PC-3 (cell line): ENCODE results near the gene ARHGEF37. TPM values are rescaled to one million over a fixed set of nuclear protein-coding genes. Genes with fewer than 3 reads are reported as not detected.

Source experiments
- ATAC-seq: fragments of 200-7000 bp; cut with Tn5 transposase; 2 replicates; pipeline ENCODE4 v1.9.1; 2020; ENCODE audit warnings: mild to moderate bottlenecking, moderate library complexity
- BruUV-seq: library from RNA; stranded (reverse); fragments of 400-500 nt; replicated peaks from 2 replicates; lab custom pipeline; 2021; lab: Mats Ljungman, UMichigan
- CTCF ChIA-PET: fragments of 300-600 bp; sonication (Branson Sonifier 250); formaldehyde crosslinking; loops from one replicate; lab custom pipeline; 2022; ENCODE audit warnings: antibody characterized with exemption; lab: Charles Lee
- POLR2A ChIA-PET: fragments of 300-600 bp; sonication (Branson Sonifier 250); formaldehyde crosslinking; loops from one replicate; lab custom pipeline; 2022; ENCODE audit warnings: antibody characterized with exemption; ENCODE audit not compliant: unreplicated experiment; lab: Charles Lee
- DNase-seq: peaks from one replicate; pipeline ENCODE4 v3.0.0-alpha.2; 2015
- H2AFZ ChIP-seq: fragments of 300-600 bp; sonication (generic); 2 replicates; pipeline ENCODE4 v1.6.0; 2016; ENCODE audit warnings: antibody characterized with exemption, low read length
- H3F3A ChIP-seq: fragments of 300-600 bp; sonication (generic); one replicate; pipeline ENCODE4 v1.6.0; 2017; ENCODE audit warnings: antibody characterized with exemption, low read length, control low read depth, mild to moderate bottlenecking; ENCODE audit not compliant: unreplicated experiment
- H3K27ac ChIP-seq: fragments of 300-600 bp; sonication (generic); 2 replicates; pipeline ENCODE4 v1.5.1; 2016; ENCODE audit warnings: mild to moderate bottlenecking, low read length
- H3K27me3 ChIP-seq: fragments of 300-600 bp; sonication (generic); 2 replicates; pipeline ENCODE4 v1.6.1; 2016; ENCODE audit warnings: low read length, mixed read lengths
- H3K36me3 ChIP-seq: fragments of 300-600 bp; sonication (generic); 2 replicates; pipeline ENCODE4 v1.6.1; 2016; ENCODE audit warnings: low read depth, mixed run types, low read length, mixed read lengths
- H3K4me1 ChIP-seq: fragments of 300-600 bp; sonication (generic); 2 replicates; pipeline ENCODE4 v1.5.1; 2016; ENCODE audit warnings: low read length; ENCODE audit not compliant: insufficient read depth
- H3K4me2 ChIP-seq: fragments of 300-600 bp; sonication (generic); 2 replicates; pipeline ENCODE4 v1.6.0; 2016; ENCODE audit warnings: low read length
- H3K4me3 ChIP-seq: fragments of 300-600 bp; sonication (generic); 2 replicates; pipeline ENCODE4 v1.5.1; 2016; ENCODE audit warnings: mild to moderate bottlenecking, low read length, mixed read lengths
- H3K79me2 ChIP-seq: fragments of 300-600 bp; sonication (generic); 2 replicates; pipeline ENCODE4 v1.6.1; 2017; ENCODE audit warnings: low read length, mixed read lengths
- H3K9ac ChIP-seq: fragments of 300-600 bp; sonication (generic); 2 replicates; pipeline ENCODE4 v1.6.0; 2016; ENCODE audit warnings: mild to moderate bottlenecking, low read length
- H3K9me2 ChIP-seq: fragments of 300-600 bp; sonication (generic); replicated peaks from 2 replicates; pipeline ENCODE4 v1.6.1; 2016; ENCODE audit warnings: mixed run types, low read length, mixed read lengths
- H3K9me3 ChIP-seq: fragments of 300-600 bp; sonication (generic); 2 replicates; pipeline ENCODE4 v1.6.1; 2016; ENCODE audit warnings: low read length, mixed read lengths
- H4K20me1 ChIP-seq: fragments of 300-600 bp; sonication (generic); 2 replicates; pipeline ENCODE4 v1.6.1; 2016; ENCODE audit warnings: low read length, mixed read lengths
- EZH2 ChIP-seq: fragments of 300-600 bp; sonication (generic); IDR thresholded peaks from one replicate; pipeline ENCODE4 v1.6.1; 2017; ENCODE audit warnings: antibody characterized with exemption, mild to moderate bottlenecking, low read length; ENCODE audit not compliant: unreplicated experiment
- EZH2phosphoT487 ChIP-seq: fragments of 300-600 bp; sonication (generic); IDR thresholded peaks from 2 replicates; pipeline ENCODE4 v1.6.1; 2018; ENCODE audit warnings: mild to moderate bottlenecking, antibody characterized with exemption, low read length, borderline replicate concordance
- intact Hi-C: fragments of 100-400 bp; cut with micrococcal nuclease; formaldehyde crosslinking; loops from 2 replicates; pipeline ENCODE4 v1.9.0; 2023
- total RNA-seq: library from RNA; depleted of rRNA; stranded (reverse); fragments of >200 nt; gene quantifications from 2 replicates; pipeline ENCODE4 v1.2.3, GENCODE V29; 2014
- TF ChIP-seq, protein P1 (sequence below): fragments of 300-600 bp; sonication (generic); conservative IDR thresholded peaks from 2 replicates; pipeline ENCODE4 v1.5.1; 2017; ENCODE audit warnings: antibody characterized with exemption, low read depth, mild to moderate bottlenecking, low read length

Gene ARHGEF37
- total RNA-seq, 1 experiment from 2014 or later = 6.5 TPM

DNA sequence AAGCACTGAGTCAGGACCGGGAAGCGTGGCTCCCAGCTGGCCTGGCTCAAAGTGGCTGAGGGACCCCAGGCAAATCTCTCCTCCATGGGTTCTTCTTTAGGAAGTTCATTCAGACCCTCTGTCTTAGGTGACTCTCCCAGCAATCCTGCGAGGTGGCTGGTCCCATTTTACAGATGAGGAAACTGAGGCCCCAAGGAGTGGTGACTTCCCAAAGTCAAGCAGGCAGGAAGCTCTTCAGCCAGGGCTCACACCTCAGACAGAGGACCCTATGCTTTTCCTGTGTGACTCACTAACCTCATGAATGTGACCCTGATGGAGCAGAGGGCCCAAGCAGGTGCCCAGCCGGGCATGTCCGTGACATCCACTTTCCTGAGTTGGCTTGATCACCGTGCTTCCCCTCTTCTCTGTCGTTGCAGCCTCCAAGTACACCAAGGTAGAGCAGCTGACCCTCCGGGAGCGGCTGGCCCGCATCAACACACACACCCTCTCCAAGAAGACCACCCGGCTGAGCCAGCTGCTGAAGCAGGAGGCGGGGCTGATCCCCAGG, 36.5 kb downstream of the ARHGEF37 start:
- Histone ChIP-seq H3K27me3 (no peaks in the 10 kb centered on the region), H3K9ac (peak overlapping the region; percentile 36), H3K4me1 (peaks cover 32% of the 10 kb centered on the region), H4K20me1 (no peaks in the 10 kb centered on the region), H3K27ac (peak overlapping the region; percentile 57), H2AFZ (no peak overlapping the region), H3K9me2 (no peaks in the 10 kb centered on the region), H3K4me2 (no peak overlapping the region), H3K36me3 (no peaks in the 10 kb centered on the region), H3K4me3 (no peak overlapping the region), H3K9me3 (no peaks in the 10 kb centered on the region), H3K79me2 (no peaks in the 10 kb centered on the region), H3F3A (no peaks in the 10 kb centered on the region)
- no TSS peak for BruUV-seq
- TF ChIP-seq EZH2 = no peak
- TF ChIP-seq, protein P1, sequence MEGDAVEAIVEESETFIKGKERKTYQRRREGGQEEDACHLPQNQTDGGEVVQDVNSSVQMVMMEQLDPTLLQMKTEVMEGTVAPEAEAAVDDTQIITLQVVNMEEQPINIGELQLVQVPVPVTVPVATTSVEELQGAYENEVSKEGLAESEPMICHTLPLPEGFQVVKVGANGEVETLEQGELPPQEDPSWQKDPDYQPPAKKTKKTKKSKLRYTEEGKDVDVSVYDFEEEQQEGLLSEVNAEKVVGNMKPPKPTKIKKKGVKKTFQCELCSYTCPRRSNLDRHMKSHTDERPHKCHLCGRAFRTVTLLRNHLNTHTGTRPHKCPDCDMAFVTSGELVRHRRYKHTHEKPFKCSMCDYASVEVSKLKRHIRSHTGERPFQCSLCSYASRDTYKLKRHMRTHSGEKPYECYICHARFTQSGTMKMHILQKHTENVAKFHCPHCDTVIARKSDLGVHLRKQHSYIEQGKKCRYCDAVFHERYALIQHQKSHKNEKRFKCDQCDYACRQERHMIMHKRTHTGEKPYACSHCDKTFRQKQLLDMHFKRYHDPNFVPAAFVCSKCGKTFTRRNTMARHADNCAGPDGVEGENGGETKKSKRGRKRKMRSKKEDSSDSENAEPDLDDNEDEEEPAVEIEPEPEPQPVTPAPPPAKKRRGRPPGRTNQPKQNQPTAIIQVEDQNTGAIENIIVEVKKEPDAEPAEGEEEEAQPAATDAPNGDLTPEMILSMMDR = no peak
- TF ChIP-seq EZH2phosphoT487 = no peak
- ChIA-PET POLR2A (interaction anchor here (0.7 kb wide), 1 partner anchor 132 kb away, joined by 4 read pairs; no protein-coding TSS in a partner anchor), CTCF (interaction anchor here (1.2 to 2.2 kb wide), 6 partner anchors 9 to 178 kb away, joined by 3 to 17 read pairs (median 5); partner anchors contain the start of gene ARHGEF37)
- intact Hi-C loops = loop anchor here (1.0 to 5.0 kb wide), 5 partner anchors 37 to 235 kb away; partner anchors contain the start of gene ARHGEF37
- ATAC-seq (no peak), DNase-seq (no peak)

DNA sequence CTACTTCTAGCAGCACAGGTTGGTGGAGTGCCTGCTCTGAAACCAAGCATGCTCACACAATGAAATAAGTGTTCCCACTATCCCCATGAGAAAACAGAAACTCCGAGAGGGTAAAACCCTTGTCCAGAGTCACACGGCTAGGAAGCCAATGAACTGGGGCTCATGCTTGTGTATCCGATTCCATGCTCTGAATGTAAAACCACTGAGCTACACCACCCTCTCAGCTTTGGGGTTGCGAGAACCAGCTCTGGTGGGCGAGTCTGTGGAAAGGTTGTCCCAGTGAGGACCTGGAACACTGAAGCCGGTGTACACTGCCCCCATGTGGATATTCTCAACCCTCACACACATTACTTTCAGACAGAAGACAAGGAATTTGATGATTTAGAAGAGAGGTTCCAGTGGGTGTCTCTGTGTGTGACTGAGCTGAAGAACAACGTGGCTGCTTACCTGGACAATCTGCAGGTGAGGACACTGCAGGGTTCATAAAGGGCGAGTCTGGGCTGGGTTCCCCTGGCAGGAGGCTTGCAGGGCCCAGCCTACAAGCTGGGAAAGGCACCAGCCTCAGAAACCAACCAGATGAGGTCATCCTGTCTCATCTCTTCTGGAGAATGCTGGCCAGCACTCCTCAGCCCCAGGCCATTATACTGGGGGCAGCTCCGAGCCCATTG, 37.4 kb downstream of the ARHGEF37 start:
- peak; percentile 88 for ATAC-seq
- H3K9me2 ChIP-seq = no peaks in the 10 kb centered on the region
- no TSS peak for BruUV-seq
- H3K79me2 ChIP-seq = no peaks in the 10 kb centered on the region
- no peaks in the 10 kb centered on the region for H3K9me3 ChIP-seq
- H2AFZ ChIP-seq = peak overlapping the region; percentile 65
- ChIA-PET CTCF (interaction anchor here (0.5 to 2.2 kb wide), 13 partner anchors 10 to 247 kb away, joined by 3 to 17 read pairs (median 5); partner anchors contain the start of gene ARHGEF37), POLR2A (interaction anchor here (0.6 to 0.7 kb wide), 2 partner anchors 133 to 403 kb away, joined by 4 read pairs; no protein-coding TSS in a partner anchor)
- no peak overlapping the region for H3K4me3 ChIP-seq
- intact Hi-C loops = loop anchor here (1.0 to 5.0 kb wide), 5 partner anchors 37 to 236 kb away; partner anchors contain the start of gene ARHGEF37
- peak overlapping the region; percentile 57 for H3K27ac ChIP-seq
- no peaks in the 10 kb centered on the region for H3F3A ChIP-seq
- DNase-seq = peak; percentile 91
- peak overlapping the region; percentile 36 for H3K9ac ChIP-seq
- no peaks in the 10 kb centered on the region for H3K36me3 ChIP-seq
- H3K4me2 ChIP-seq = peak overlapping the region; percentile 45
- H3K27me3 ChIP-seq = no peaks in the 10 kb centered on the region
- H4K20me1 ChIP-seq = no peaks in the 10 kb centered on the region
- H3K4me1 ChIP-seq = peaks cover 30% of the 10 kb centered on the region
- TF ChIP-seq, protein P1 = peak; percentile 99
- TF ChIP-seq EZH2 = no peak
- no peak for TF ChIP-seq EZH2phosphoT487
